OCI-LY7 (cell line): ENCODE data around the gene UBE3C. TPM values are rescaled to one million over a fixed set of nuclear protein-coding genes. Genes with fewer than 3 reads are reported as not detected.

Experiments used
- BruUV-seq: library from RNA; stranded (reverse); fragments of 400-500 nt; replicated peaks from 2 replicates; lab custom pipeline; 2021; lab: Mats Ljungman, UMichigan
- CTCF ChIA-PET: fragments of 300-600 bp; sonication (Branson Sonifier 250); formaldehyde crosslinking; loops from one replicate; lab custom pipeline; 2022; ENCODE audit warnings: antibody characterized with exemption; ENCODE audit not compliant: unreplicated experiment; lab: Charles Lee
- POLR2A ChIA-PET: fragments of 300-600 bp; sonication (Branson Sonifier 250); formaldehyde crosslinking; loops from one replicate; lab custom pipeline; 2022; ENCODE audit warnings: antibody characterized with exemption; lab: Charles Lee
- DNase-seq: peaks from one replicate; pipeline ENCODE4 v3.0.0-alpha.2; 2015; ENCODE audit warnings: low spot score
- H2AFZ ChIP-seq: fragments of 200-600 bp; sonication (generic), shearing (Covaris generic); 2 replicates; pipeline ENCODE4 v1.6.1; 2014; ENCODE audit warnings: mild to moderate bottlenecking, antibody characterized with exemption, low read length, moderate library complexity
- H3K27ac ChIP-seq: fragments of 200-600 bp; sonication (generic); 2 replicates; pipeline ENCODE4 v1.5.1; 2014; ENCODE audit warnings: mixed run types, low read depth, mild to moderate bottlenecking, moderate library complexity, low read length, inconsistent platforms; ENCODE audit not compliant: poor library complexity, severe bottlenecking
- H3K36me3 ChIP-seq: fragments of 200-600 bp; sonication (generic); 2 replicates; pipeline ENCODE4 v1.6.1; 2014; ENCODE audit warnings: mild to moderate bottlenecking, antibody characterized with exemption, low read length, moderate library complexity, mixed read lengths; ENCODE audit not compliant: insufficient read depth
- H3K4me1 ChIP-seq: fragments of 200-600 bp; sonication (generic); 2 replicates; pipeline ENCODE4 v1.5.1; 2014; ENCODE audit warnings: mild to moderate bottlenecking, low read length; ENCODE audit not compliant: insufficient read depth, poor library complexity, severe bottlenecking
- H3K4me2 ChIP-seq: fragments of 200-600 bp; sonication (generic); 2 replicates; pipeline ENCODE4 v1.6.1; 2014; ENCODE audit warnings: mild to moderate bottlenecking, low read length
- H3K4me3 ChIP-seq: fragments of 200-600 bp; sonication (generic); 2 replicates; pipeline ENCODE4 v1.5.1; 2014; ENCODE audit warnings: mild to moderate bottlenecking, low read depth, low read length; ENCODE audit not compliant: poor library complexity, severe bottlenecking
- H3K79me2 ChIP-seq: fragments of 200-600 bp; sonication (generic); 2 replicates; pipeline ENCODE4 v1.6.1; 2016; ENCODE audit warnings: low read depth, mild to moderate bottlenecking, low read length, moderate library complexity, mixed read lengths; ENCODE audit not compliant: insufficient read depth
- H3K9me2 ChIP-seq: fragments of 200-600 bp; sonication (generic); 2 replicates; pipeline ENCODE4 v1.6.1; 2016; ENCODE audit warnings: mild to moderate bottlenecking, low read length, mixed read lengths; ENCODE audit not compliant: insufficient read depth
- H3K9me3 ChIP-seq: fragments of 200-600 bp; sonication (generic); 2 replicates; pipeline ENCODE4 v1.6.1; 2014; ENCODE audit warnings: mild to moderate bottlenecking, mixed run types, low read length, mixed read lengths
- H4K20me1 ChIP-seq: fragments of 200-600 bp; sonication (generic); 2 replicates; pipeline ENCODE4 v1.6.1; 2014; ENCODE audit warnings: mild to moderate bottlenecking, antibody characterized with exemption, low read length, moderate library complexity, mixed read lengths; ENCODE audit not compliant: insufficient read depth
- EZH2phosphoT487 ChIP-seq: fragments of 200-600 bp; sonication (generic); IDR thresholded peaks from 2 replicates; pipeline ENCODE4 v1.6.1; 2018; ENCODE audit warnings: low read depth, borderline replicate concordance, mild to moderate bottlenecking, mixed run types, antibody characterized with exemption, low read length, moderate library complexity, mixed read lengths
- intact Hi-C: fragments of 100-400 bp; cut with micrococcal nuclease; formaldehyde crosslinking; loops from one replicate; pipeline ENCODE4 v1.10.0; 2022; ENCODE audit not compliant: unreplicated experiment
- total RNA-seq, 2 experiments: library from RNA; depleted of rRNA in 1 of 2; stranded (reverse); fragments of >200 nt in 1 of 2; shearing (Covaris generic) in 1 of 2; gene quantifications; 2 replicates each; pipeline ENCODE4 v1.2.3, GENCODE V29; 2014 to 2022
- TF ChIP-seq, protein P1 (sequence below): fragments of 200-600 bp; sonication (generic); conservative IDR thresholded peaks from 2 replicates; pipeline ENCODE4 v1.5.1; 2014; ENCODE audit warnings: mild to moderate bottlenecking, antibody characterized with exemption, low read length, moderate library complexity, mixed read lengths

The UBE3C gene
- total RNA-seq, 2 experiments from 2014 or later: 60.4 to 66.1 TPM

DNA sequence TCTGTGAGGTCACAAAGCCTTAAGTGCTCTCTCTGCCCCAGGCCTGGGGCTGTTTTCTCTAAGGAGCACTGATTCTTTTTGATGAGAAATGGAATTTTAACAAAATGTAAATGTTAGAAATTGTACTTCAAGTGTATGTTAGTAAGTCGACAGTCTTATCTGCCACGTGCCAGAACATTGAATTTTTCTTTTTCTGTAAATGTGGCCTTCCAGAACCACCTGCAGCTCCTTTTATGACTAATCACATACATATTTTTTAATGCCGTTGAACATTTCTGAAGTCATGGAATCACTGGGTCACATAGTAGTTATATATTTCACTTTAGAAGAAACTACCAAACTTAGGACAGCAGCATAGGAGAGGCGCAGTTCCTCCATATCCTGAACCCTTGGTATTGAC is 38.0 kb downstream of the UBE3C start:
- ChIA-PET POLR2A (interaction anchor here (0.7 kb wide), 1 partner anchor 33 kb away, joined by 3 read pairs; no protein-coding TSS in a partner anchor), CTCF (no interaction called here)
- Histone ChIP-seq H3K79me2 (no peaks in the 10 kb centered on the region), H3K9me3 (no peaks in the 10 kb centered on the region), H3K4me2 (no peak overlapping the region), H3K9me2 (no peaks in the 10 kb centered on the region), H3K36me3 (peaks cover 95% of the 10 kb centered on the region), H4K20me1 (0 out of 2 replicates have a peak, but pooled peaks cover 4% of the 10 kb centered on the region), H3K27ac (no peak overlapping the region), H2AFZ (no peak overlapping the region), H3K4me1 (no peaks in the 10 kb centered on the region), H3K4me3 (no peak overlapping the region)
- intact Hi-C loops: no loop called here
- no TSS peak for BruUV-seq
- TF ChIP-seq, protein P1, sequence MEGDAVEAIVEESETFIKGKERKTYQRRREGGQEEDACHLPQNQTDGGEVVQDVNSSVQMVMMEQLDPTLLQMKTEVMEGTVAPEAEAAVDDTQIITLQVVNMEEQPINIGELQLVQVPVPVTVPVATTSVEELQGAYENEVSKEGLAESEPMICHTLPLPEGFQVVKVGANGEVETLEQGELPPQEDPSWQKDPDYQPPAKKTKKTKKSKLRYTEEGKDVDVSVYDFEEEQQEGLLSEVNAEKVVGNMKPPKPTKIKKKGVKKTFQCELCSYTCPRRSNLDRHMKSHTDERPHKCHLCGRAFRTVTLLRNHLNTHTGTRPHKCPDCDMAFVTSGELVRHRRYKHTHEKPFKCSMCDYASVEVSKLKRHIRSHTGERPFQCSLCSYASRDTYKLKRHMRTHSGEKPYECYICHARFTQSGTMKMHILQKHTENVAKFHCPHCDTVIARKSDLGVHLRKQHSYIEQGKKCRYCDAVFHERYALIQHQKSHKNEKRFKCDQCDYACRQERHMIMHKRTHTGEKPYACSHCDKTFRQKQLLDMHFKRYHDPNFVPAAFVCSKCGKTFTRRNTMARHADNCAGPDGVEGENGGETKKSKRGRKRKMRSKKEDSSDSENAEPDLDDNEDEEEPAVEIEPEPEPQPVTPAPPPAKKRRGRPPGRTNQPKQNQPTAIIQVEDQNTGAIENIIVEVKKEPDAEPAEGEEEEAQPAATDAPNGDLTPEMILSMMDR: no peak
- TF ChIP-seq EZH2phosphoT487: no peak
- DNase-seq: no peak

DNA sequence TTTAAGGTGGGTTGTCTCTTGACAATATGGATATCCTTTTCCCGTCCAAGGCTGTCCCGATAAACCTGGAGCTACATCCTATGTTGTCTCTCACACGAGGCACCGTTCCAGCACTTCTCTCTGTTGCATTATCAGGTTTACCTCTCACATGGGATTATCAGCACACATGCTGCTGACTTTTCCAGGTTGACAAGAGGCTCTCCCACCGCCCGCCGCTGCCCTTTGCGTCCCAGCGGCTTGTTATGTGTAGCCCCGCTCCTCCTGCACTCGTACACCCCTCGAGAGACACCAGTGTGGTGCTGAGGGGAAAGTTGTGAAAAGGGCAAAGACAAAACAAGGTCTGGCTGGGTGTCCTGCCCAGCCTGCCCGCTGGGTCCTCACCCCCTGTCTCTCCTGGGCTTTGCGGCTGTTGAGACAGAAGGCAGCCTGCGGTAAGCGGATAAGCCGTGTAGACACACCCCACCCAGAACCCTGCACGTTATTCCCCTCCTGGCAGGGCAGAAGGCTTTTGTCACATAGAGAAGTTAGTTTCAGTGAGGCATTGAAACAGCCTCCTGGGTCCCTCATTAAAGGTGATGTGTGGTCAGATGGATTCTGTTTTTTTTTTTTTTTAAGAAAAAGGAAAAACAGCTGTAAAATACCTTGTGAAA is 38.7 kb downstream of the UBE3C start:
- ChIA-PET POLR2A (interaction anchor here (0.7 kb wide), 2 partner anchors 32 to 65 kb away, joined by 3 to 4 read pairs; no protein-coding TSS in a partner anchor), CTCF (no interaction called here)
- H3K9me2 ChIP-seq: no peaks in the 10 kb centered on the region
- no peak for DNase-seq
- no peak overlapping the region for H3K27ac ChIP-seq
- TF ChIP-seq EZH2phosphoT487: no peak
- TF ChIP-seq, protein P1: no peak
- intact Hi-C loops: no loop called here
- H4K20me1 ChIP-seq: 0 out of 2 replicates have a peak, but pooled peaks cover 4% of the 10 kb centered on the region
- H3K4me1 ChIP-seq: no peaks in the 10 kb centered on the region
- no peak overlapping the region for H3K4me3 ChIP-seq
- no peaks in the 10 kb centered on the region for H3K79me2 ChIP-seq
- H3K36me3 ChIP-seq: peaks cover 95% of the 10 kb centered on the region
- H3K9me3 ChIP-seq: no peaks in the 10 kb centered on the region
- BruUV-seq: no TSS peak
- no peak overlapping the region for H2AFZ ChIP-seq
- H3K4me2 ChIP-seq: no peak overlapping the region

DNA sequence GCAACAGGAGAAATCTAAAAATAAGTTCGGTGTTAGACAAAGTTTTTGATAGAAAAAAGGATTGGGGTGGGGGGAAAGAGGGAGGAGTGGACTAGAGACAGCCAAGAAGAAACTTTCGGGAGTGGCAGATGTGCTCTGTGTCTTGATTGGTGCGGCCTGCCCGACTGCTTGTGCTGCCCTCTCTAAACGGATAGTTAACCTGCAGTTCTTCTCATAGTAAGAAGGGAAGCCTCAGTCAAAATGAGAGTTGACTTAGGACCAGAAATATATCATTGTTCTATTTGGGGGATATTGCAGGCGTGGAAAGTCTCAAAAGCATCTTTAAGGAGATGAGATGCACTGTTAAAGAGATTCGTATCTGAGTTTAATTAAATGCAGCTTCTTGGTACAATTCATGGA is 39.3 kb downstream of the UBE3C start:
- no TSS peak for BruUV-seq
- CTCF ChIA-PET: no interaction called here
- H3K4me3 ChIP-seq: no peak overlapping the region
- DNase-seq: no peak
- H2AFZ ChIP-seq: no peak overlapping the region
- TF ChIP-seq, protein P1: no peak
- TF ChIP-seq EZH2phosphoT487: no peak
- peaks cover 93% of the 10 kb centered on the region for H3K36me3 ChIP-seq
- no peaks in the 10 kb centered on the region for H3K9me3 ChIP-seq
- no peak overlapping the region for H3K27ac ChIP-seq
- no peaks in the 10 kb centered on the region for H3K9me2 ChIP-seq
- intact Hi-C loops: no loop called here
- 0 out of 2 replicates have a peak, but pooled peaks cover 4% of the 10 kb centered on the region for H4K20me1 ChIP-seq
- no peak overlapping the region for H3K4me2 ChIP-seq
- no peaks in the 10 kb centered on the region for H3K79me2 ChIP-seq
- POLR2A ChIA-PET: interaction anchor here (0.7 kb wide), 1 partner anchor 65 kb away, joined by 4 read pairs; no protein-coding TSS in a partner anchor
- H3K4me1 ChIP-seq: no peaks in the 10 kb centered on the region
